Measurements from ENCODE around the gene SLC7A4.

DNA sequence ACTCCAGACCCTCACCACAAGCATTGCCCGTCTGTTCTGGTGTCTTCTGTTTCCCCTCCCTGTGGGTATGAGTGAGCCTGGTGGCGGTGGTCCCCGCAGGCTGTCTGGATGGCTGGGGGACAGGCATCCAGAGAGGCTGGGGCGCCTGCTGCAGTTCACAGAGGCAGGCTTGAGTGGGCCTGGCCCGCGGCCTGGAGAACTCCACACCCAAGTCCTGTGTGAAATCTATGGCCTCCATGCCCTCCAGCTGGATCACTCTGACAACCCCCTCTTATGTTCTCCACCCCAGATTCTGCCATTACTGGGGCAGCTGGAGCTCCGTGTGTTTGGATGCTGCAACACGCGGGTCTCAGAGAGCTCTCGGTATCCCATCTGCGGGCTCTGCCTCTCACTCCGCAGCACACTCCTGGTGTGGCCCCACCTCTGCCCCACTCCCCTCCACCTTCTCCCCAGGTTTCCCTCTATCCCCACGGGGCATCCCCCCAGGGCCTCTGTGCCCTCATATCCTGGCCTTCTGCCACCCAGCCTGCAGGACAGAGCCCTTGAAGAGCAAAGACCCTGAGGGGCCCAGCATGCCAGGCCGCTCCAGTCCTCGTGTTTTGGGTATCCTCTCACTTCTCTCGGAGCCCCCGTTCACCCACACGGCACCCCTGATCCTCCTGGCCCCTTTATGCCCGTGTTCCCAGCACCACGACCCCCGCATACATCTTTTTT is 44.7 kb upstream of the SLC7A4 start:
- TF ChIP-seq, protein P1, sequence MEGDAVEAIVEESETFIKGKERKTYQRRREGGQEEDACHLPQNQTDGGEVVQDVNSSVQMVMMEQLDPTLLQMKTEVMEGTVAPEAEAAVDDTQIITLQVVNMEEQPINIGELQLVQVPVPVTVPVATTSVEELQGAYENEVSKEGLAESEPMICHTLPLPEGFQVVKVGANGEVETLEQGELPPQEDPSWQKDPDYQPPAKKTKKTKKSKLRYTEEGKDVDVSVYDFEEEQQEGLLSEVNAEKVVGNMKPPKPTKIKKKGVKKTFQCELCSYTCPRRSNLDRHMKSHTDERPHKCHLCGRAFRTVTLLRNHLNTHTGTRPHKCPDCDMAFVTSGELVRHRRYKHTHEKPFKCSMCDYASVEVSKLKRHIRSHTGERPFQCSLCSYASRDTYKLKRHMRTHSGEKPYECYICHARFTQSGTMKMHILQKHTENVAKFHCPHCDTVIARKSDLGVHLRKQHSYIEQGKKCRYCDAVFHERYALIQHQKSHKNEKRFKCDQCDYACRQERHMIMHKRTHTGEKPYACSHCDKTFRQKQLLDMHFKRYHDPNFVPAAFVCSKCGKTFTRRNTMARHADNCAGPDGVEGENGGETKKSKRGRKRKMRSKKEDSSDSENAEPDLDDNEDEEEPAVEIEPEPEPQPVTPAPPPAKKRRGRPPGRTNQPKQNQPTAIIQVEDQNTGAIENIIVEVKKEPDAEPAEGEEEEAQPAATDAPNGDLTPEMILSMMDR (conservative IDR thresholded peaks at IDR 0.05; ENCODE audit: low read length) = no peak
- TF ChIP-seq EZH2phosphoT487 (IDR thresholded peaks at IDR 0.05; ENCODE audit: borderline replicate concordance, low read depth, low read length) = no peak

Data from OCI-LY7 (cell line).